Psoas muscle (tissue), 8 donors: ENCODE data around the gene FAM83G. TPM values are rescaled to one million over a fixed set of nuclear protein-coding genes. Genes with fewer than 3 reads are reported as not detected.

Source experiments
- ATAC-seq, 4 donors: fragments of 200-7000 bp; cut with Tn5 transposase; one replicate each; pipeline ENCODE4 v1.9.1; 2020; ENCODE audit warnings: moderate library complexity in 3 of 4, mild to moderate bottlenecking in 2 of 4
- DNase-seq, 2 donors: peaks; one replicate each; pipeline ENCODE4 v3.0.0-alpha.2; 2020
- H3K27ac ChIP-seq: fragments of 200-600 bp; one replicate; pipeline ENCODE4 v1.8.0; 2022
- H3K27me3 ChIP-seq, 3 donors: fragments of 200-600 bp in 1 of 3; one replicate each; pipeline versions ENCODE4 v1.6.1 to v1.8.0; 2013 to 2022; ENCODE audit warnings: low read length in 2 of 3, mild to moderate bottlenecking in 2 of 3, moderate library complexity in 1 of 3; ENCODE audit not compliant: insufficient read depth in 3 of 3
- H3K36me3 ChIP-seq, 2 donors: fragments of 200-600 bp in 1 of 2; one replicate each; pipeline versions ENCODE4 v1.6.1 to v1.8.0; 2013 to 2022; ENCODE audit warnings: low read depth in 1 of 2, mild to moderate bottlenecking in 1 of 2, moderate library complexity in 1 of 2; ENCODE audit not compliant: insufficient read depth in 1 of 2
- H3K4me1 ChIP-seq: fragments of 200-600 bp; one replicate; pipeline ENCODE4 v1.8.0; 2022
- H3K4me3 ChIP-seq: fragments of 200-600 bp; one replicate; pipeline ENCODE4 v1.8.0; 2022; ENCODE audit warnings: mild to moderate bottlenecking
- H3K9me3 ChIP-seq: fragments of 200-600 bp; one replicate; pipeline ENCODE4 v1.8.0; 2022
- WGBS, 3 donors: extraction: QIAGEN DNeasy Blood & Tissue Kit; methylation state at CpG; one replicate each; pipeline versions ENCODE4 v1.1.6 to v1.1.7; 2013; 5-methylcytosine and 5-hydroxymethylcytosine counted together
- intact Hi-C, 2 donors: fragments of 100-400 bp; cut with DNase I; formaldehyde crosslinking; loops; one replicate each; pipeline versions ENCODE4 v1.11.0 to v1.14.2; 2022
- polyA plus RNA-seq, 3 donors: library from polyadenylated mRNA; stranded (reverse); fragments of 200-250 nt; gene quantifications; one replicate each; pipeline ENCODE4 v1.2.3, GENCODE V29; 2013
- total RNA-seq, 4 donors: library from RNA; stranded (reverse); fragmentation: NEBNext Ultra II Directional in 2 of 4; extraction: Animal tissue kit (Norgen Biotek cat#: 25700) in 2 of 4; gene quantifications; one replicate each; pipeline versions ENCODE4 v1.2.1 to v1.2.4, GENCODE V29; 2021 to 2023
- TF ChIP-seq, protein P1 (sequence below): fragments of 200-600 bp; IDR thresholded peaks from one replicate; pipeline ENCODE4 v1.8.0; 2022; ENCODE audit warnings: antibody characterized with exemption
- donor health status: healthy with polysubstance abuse.
- donor health status: DM: no; HTN: no; CAD: no; lungs with moderate emphysema.
- donor health status: Bipolar disorder and iron deficiency.
- donor health status: healthy.
- donor health status: DM: yes; HTN: yes; CAD: no.
- donor health status: DM: no; HTN: no; CAD: no.
- donor health status: DM: no; HTN: no; CAD: no.
- donor health status: DM: yes; HTN: yes; CAD: no.

FAM83G gene
- total and polyA plus RNA-seq, 7 donors = 7.0 to 65.6 (median 9.2) TPM

DNA sequence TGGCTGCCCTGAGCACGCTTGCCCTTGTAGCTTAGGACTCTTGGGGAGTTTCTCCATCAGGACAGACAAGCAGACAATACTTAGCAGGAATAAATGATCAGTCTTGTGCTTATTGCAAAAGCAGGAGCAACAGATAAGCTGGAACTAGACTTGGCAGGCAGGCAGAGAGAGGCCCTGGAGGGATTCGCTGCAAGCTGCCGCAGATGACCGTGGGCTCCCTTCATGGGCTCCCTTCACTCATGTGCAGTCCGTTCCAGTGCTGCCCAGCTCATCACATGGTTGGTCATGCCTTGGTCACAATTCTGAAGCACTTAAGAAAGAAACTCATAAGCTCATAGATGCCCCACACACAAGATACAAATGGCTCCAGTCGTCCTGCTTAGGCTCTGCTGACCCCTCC, 55.0 kb downstream of the FAM83G start:
- H3K36me3 ChIP-seq = no peaks in the 10 kb centered on the region
- WGBS, 3 donors = 41 to 60% (median 56%) methylated on average over 6 of the region's 6 CpGs
- no peak overlapping the region for H3K4me3 ChIP-seq
- TF ChIP-seq, protein P1, sequence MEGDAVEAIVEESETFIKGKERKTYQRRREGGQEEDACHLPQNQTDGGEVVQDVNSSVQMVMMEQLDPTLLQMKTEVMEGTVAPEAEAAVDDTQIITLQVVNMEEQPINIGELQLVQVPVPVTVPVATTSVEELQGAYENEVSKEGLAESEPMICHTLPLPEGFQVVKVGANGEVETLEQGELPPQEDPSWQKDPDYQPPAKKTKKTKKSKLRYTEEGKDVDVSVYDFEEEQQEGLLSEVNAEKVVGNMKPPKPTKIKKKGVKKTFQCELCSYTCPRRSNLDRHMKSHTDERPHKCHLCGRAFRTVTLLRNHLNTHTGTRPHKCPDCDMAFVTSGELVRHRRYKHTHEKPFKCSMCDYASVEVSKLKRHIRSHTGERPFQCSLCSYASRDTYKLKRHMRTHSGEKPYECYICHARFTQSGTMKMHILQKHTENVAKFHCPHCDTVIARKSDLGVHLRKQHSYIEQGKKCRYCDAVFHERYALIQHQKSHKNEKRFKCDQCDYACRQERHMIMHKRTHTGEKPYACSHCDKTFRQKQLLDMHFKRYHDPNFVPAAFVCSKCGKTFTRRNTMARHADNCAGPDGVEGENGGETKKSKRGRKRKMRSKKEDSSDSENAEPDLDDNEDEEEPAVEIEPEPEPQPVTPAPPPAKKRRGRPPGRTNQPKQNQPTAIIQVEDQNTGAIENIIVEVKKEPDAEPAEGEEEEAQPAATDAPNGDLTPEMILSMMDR = no peak
- H3K4me1 ChIP-seq = no peaks in the 10 kb centered on the region
- H3K27ac ChIP-seq = no peak overlapping the region
- ATAC-seq = no peak
- intact Hi-C loops = no loop called here
- H3K9me3 ChIP-seq = no peaks in the 10 kb centered on the region
- no peak for DNase-seq
- H3K27me3 ChIP-seq = peaks cover 0 to 35% (median 7%) of the 10 kb centered on the region in 3 donors

DNA sequence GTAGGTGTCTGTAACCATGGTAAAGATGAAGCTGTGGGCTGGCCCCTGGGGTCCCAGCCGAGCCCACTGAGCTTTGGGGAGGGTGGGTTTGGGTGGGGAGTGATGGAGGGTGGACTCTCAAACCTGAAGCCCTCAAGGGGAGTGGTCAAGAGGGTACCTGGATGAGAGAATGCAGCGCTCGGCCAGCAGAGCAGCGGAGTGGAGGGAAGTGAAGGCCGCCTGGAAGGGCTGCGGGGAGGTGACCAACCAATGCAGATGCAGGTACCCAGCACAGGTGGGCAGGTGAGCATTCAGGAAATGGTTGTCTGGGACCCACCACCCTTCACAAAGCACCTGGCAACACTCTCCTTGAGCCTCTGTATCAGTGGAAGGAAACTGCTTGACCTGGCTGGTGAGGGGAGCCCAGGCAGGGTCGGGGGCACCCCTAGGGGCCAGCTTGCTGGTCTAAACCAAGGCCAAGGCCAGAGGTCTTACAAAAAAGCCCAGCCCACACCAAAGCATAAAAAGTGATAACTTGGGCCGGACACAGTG, 56.0 kb downstream of the FAM83G start:
- H3K4me1 ChIP-seq = no peaks in the 10 kb centered on the region
- DNase-seq = no peak
- H3K36me3 ChIP-seq = no peaks in the 10 kb centered on the region
- WGBS, 3 donors = 77 to 89% (median 80%) methylated on average over 8 of the region's 8 CpGs
- TF ChIP-seq, protein P1 = no peak
- H3K9me3 ChIP-seq = no peaks in the 10 kb centered on the region
- ATAC-seq = no peak
- H3K4me3 ChIP-seq = no peak overlapping the region
- H3K27ac ChIP-seq = no peak overlapping the region
- peaks cover 0 to 35% (median 7%) of the 10 kb centered on the region in 3 donors for H3K27me3 ChIP-seq
- intact Hi-C loops = no loop called here

DNA sequence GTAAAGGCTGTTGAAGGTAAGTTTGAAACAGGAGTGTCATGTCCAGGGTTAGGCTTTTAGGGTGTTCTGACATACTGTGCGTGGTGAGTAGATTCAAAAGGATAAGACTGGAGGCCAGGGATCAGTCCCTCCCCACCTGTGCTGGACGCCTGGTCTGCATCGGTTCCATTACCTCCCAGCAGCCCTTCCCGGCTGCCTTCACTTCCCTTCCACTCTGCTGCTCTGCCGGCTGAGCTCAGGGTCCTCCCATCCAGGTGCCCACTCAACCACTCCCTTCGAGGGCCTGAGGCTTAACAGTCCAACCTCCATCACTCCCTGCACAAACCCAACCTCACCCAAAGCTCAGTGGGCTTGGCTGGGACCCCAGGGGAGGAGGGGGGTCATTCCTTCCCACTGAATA, 56.7 kb downstream of the FAM83G start:
- intact Hi-C loops = no loop called here
- no peaks in the 10 kb centered on the region for H3K9me3 ChIP-seq
- H3K27me3 ChIP-seq = peaks cover 0 to 35% (median 7%) of the 10 kb centered on the region in 3 donors
- DNase-seq (no peak), ATAC-seq (no peak)
- TF ChIP-seq, protein P1 = no peak
- H3K4me3 ChIP-seq = no peak overlapping the region
- H3K36me3 ChIP-seq = no peaks in the 10 kb centered on the region
- H3K27ac ChIP-seq = no peak overlapping the region
- H3K4me1 ChIP-seq = no peaks in the 10 kb centered on the region
- 70 to 82% (median 75%) methylated on average over 6 of the region's 6 CpGs for WGBS, 3 donors

DNA sequence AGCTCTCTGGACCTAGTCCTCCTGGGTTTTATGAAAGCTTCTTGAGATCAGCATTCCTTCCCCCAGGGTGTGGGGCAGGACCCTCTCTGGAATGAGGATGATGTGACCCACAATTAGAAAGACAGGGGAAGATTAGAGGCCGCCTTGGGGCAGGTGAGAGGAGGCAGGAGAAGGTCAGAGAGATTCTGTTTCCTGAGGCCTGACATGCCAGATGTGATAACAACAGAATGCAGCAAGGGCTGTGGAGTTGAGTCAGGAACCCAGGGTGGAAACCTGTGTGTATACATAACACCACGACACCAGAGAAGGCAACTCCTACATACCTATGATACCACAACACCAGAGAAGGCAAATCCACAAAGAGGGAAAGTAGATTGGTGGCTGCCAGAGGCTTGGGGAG, 58.0 kb downstream of the FAM83G start:
- no peak for DNase-seq
- Histone ChIP-seq H3K27me3 (peaks cover 0 to 35% (median 7%) of the 10 kb centered on the region in 3 donors), H3K36me3 (no peaks in the 10 kb centered on the region), H3K4me3 (no peak overlapping the region), H3K4me1 (no peaks in the 10 kb centered on the region), H3K9me3 (no peaks in the 10 kb centered on the region), H3K27ac (no peak overlapping the region)
- intact Hi-C loops = no loop called here
- TF ChIP-seq, protein P1 = no peak
- no peak for ATAC-seq
- 73 to 88% (median 85%) methylated on average over 2 of the region's 2 CpGs for WGBS, 3 donors

DNA sequence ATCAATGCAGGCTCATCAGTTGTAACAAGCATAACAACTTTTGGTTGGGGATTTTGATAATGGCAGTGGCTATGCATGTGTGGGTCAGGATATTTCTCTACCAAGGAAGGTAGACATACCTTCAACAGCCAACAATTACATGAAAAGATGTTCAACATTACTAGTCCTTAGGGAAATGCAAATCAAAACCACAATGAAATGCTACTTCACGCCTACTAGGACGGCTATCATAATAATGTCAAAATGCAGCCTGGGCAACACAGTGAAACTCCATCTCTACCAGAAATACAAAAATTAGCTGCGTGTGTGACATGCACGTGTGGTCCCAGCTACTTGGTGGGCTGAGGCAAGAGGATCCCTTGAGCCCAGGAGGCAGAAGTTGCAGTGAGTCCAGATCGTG, 59.9 kb downstream of the FAM83G start:
- no peak for DNase-seq
- 50 to 60% (median 53%) methylated on average over 5 of the region's 5 CpGs for WGBS, 3 donors
- ATAC-seq = no peak
- H3K27me3 ChIP-seq = peaks cover 0 to 21% (median 5%) of the 10 kb centered on the region in 3 donors
- intact Hi-C loops = no loop called here
- no peak overlapping the region for H3K27ac ChIP-seq
- TF ChIP-seq, protein P1 = no peak
- no peaks in the 10 kb centered on the region for H3K4me1 ChIP-seq
- H3K9me3 ChIP-seq = no peaks in the 10 kb centered on the region
- no peak overlapping the region for H3K4me3 ChIP-seq
- H3K36me3 ChIP-seq = no peaks in the 10 kb centered on the region
